Activated T-cell treated with anti-CD3 and anti-CD28 coated beads, Interleukin-2, amount 50 U/mL, for 1 hour (primary cell): ENCODE measurements around the gene LSS.

Experiments
- DNase-seq: peaks from one replicate; pipeline ENCODE4 v3.0.0-alpha.2; 2020

LSS gene

GRCh38 chr21:46218906-46219590, 9.5 kb downstream of the LSS start:
- DNase-seq = no peak

- DNase-seq = no peak
These were observed 10.9 kb downstream of the LSS start for GRCh38 chr21:46217511-46218196.

GRCh38 chr21:46216132-46216747, 12.3 kb downstream of the LSS start:
- no peak for DNase-seq

- DNase-seq = no peak
These were observed 13.0 kb downstream of the LSS start for GRCh38 chr21:46215436-46216131.

- no peak for DNase-seq
These were observed 13.9 kb downstream of the LSS start for GRCh38 chr21:46214478-46215340.

- DNase-seq = no peak
These were observed 14.8 kb downstream of the LSS start for GRCh38 chr21:46213620-46214286.

- DNase-seq = no peak
These were observed 15.7 kb downstream of the LSS start for GRCh38 chr21:46212721-46213484.

- no peak for DNase-seq
These were observed 16.5 kb downstream of the LSS start for GRCh38 chr21:46211786-46212720.

GRCh38 chr21:46211376-46211775, 17.2 kb downstream of the LSS start:
- DNase-seq = no peak

GRCh38 chr21:46210378-46211136, 18.0 kb downstream of the LSS start:
- no peak for DNase-seq

- no peak for DNase-seq
These were observed 19.5 kb downstream of the LSS start for GRCh38 chr21:46208761-46209721.

- no peak for DNase-seq
These were observed 20.5 kb downstream of the LSS start for GRCh38 chr21:46207920-46208591.

- no peak for DNase-seq
These were observed 21.3 kb downstream of the LSS start for GRCh38 chr21:46207006-46207919.

- DNase-seq = no peak
These were observed 22.2 kb downstream of the LSS start for GRCh38 chr21:46206163-46207005.

GRCh38 chr21:46205766-46206162, 22.8 kb downstream of the LSS start:
- no peak for DNase-seq
